AG08395 (cell line): ENCODE data around the gene WFDC6.

Experiments used
- DNase-seq: peaks from one replicate; pipeline ENCODE4 v3.0.0; 2012; ENCODE audit warnings: mixed read lengths, low spot score

WFDC6 gene

DNA sequence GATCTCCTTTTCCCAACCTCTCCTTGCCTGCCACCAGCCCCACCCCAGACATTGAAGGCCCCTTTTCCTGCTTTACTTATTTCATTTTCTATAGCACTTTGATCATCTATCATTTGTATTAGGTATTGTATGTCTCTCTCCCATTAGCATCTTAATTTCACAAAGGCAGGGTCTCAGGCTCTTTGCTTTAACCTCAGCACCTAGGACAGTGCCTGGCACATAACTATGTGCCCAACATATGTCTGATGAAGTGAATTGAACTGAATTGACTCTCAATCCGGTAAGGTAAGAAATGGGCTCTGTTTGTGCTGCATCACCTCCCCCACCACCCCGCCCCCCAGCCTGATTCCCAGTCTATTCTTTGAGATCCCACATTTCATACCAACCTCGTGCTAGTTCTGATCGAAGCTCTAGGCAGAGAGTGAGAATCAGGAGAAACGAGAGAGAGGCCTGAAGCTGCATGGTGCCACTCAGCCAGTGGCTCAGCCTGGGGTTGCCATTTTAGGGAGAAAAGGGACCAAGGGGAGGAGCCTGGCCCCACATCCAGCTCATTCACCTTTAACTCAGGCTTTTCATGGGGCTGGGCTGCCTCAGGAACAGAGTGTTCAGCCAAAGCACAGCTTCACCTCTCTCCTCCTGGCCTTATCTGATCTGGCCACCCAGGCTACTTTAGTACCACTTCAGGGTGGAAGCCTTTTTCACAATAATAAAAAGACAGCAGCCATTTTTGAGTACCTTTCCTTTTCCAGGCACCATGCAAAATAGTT is 24.0 kb downstream of the WFDC6 start, which contains the start of gene SPINT3:
Gene SPINT3 (minus strand): TSS at position 476 of the 767 bp plus-strand sequence. CDS start 14 bp downstream, at position 462.
- DNase-seq: no peak

GRCh38 chr20:45510242-45510862 is 28.9 kb downstream of the WFDC6 start:
- DNase-seq: no peak

- no peak for DNase-seq
These were observed 30.2 kb downstream of the WFDC6 start for GRCh38 chr20:45509091-45509490.

DNA sequence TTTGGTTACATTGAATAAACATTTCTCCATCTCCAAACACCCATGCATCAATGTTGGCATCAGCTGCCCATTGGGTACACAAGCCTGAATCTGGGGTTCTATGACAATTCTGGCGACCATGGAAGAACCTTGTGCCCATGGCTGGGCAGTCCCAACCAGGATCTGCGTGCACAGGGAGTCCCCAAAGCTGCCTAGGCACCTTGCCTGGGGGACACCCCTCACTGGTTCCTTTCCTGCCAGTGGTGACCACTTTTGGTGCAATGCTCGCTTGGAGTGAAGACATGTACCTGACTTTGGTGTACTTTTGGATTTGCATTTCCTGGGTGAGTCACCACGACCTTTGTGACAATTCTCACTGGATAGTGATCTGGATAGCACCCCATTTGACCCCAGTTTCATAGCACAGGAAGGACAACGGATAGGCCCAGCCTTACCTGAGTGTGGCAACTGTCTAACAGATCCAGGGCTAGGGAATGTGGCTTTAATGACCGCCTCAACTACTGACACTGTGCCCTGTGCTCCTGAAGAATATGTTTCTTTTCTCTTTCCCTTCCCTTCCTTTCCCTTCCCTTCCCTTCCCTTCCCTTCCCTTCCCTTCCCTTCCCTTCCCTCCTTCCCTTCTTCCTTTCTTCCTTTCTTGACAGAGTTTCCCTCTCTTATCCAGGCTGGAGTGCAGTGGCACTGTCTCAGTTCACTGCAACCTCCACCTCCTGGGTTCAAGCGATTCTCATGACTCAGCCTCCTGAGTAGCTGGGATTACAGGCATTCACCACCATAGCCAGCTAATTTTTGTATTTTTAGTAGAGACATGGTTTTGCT is 31.0 kb downstream of the WFDC6 start:
- no peak for DNase-seq

GRCh38 chr20:45507011-45507820 is 32.1 kb downstream of the WFDC6 start:
- DNase-seq: no peak

GRCh38 chr20:45506398-45506797 is 32.9 kb downstream of the WFDC6 start:
- no peak for DNase-seq

DNA sequence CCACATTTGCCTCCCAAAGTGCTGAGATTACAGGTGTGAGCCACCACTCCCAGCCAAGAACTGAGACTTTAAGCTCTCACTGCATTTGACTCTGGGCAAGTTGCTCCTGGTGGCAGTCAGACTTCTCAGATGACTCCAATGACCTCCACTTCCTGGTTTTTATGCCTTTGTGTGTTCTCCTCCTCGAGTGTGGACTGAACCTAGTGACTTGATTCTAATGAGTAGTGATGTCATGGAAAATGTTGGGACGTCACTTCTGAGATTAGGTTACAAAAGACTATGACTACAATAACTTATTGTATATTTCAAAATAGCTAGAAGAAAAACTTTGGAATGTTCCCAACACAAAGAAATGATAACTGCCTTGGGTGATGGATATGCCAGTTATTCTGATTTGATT is 35.9 kb downstream of the WFDC6 start:
- no peak for DNase-seq

DNA sequence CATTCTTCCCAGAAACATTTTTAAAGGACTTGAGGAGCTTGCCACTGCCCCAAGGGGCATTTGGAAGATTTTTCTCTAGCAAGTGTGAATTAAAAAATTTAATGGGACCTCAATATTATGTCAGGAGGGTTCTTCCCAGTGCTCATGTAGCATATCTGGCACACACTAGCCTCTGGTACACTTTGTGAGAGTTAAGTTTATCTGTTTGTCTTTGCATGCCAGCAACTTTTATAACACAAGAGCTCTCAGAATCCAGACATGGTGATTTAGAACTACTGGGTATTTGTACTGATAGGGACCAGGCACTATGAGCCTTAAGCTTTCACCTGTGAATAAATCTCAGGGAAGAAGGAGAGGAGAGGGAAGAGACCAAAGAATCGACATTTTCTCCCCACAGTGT is 36.7 kb downstream of the WFDC6 start:
- DNase-seq: no peak

GRCh38 chr20:45501600-45501999 is 37.7 kb downstream of the WFDC6 start:
- DNase-seq: no peak

DNA sequence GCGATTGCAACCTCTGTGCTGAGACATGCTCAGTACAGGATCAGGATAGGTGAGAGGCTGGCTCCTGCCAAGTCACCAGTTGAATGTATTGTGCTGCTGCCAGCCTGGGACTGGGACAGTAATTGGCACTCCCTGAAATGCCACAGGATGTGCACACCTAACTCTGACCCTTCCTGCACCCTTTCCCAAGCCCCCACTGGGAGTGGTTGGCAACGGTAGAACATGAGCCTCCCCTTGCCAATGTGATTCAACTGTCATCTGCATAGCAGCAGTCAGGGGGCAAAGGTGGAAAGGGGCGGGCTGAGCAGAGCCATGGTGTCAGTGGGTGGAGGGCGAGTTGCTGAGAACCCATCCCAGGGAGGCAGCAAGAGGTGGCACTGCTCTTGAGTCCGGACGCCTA is 39.3 kb downstream of the WFDC6 start:
- no peak for DNase-seq

DNA sequence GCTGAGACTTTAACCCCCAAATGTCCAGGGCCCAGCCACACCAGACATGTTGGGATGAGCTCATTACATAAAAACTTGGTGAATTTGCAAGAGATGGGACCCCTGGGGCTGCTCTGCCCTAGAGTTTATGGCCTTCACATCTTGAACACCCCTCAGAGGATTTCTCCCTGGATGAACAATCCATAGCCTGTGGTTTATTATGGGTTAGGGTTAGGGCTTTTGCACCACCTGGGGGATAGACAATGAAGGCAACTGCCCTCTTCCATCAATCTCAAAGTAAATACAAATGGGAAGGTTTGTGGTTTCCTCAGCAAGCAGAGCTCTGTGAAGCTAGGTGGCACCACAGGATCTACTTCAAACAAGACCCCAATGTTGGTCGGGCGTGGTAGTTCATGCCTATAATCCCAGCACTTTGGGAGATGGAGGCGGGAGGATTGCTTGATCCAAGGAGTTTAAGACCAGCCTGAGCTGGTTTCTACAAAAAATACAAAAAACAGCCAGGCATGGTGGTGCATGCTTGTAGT is 41.2 kb downstream of the WFDC6 start:
- no peak for DNase-seq

DNA sequence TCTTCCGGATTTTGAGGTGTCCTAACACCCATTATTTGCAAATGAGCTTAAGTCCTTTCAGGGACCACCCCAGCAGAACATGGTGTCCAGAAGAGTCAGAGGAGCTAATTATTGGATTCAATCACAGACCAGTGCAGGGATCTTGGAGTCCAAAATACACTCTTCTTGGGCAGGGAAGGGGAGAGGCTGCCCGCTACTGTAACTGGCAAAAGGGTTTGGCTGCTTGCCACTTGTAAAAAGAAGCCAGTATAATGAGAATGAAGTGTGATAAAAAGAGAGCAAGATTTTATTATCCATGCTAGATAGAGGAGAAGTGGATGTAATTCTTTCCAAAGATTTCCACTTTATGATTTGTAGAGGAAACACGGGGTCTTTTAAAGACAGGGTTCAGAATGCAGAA is 43.1 kb downstream of the WFDC6 start:
- DNase-seq: no peak

DNA sequence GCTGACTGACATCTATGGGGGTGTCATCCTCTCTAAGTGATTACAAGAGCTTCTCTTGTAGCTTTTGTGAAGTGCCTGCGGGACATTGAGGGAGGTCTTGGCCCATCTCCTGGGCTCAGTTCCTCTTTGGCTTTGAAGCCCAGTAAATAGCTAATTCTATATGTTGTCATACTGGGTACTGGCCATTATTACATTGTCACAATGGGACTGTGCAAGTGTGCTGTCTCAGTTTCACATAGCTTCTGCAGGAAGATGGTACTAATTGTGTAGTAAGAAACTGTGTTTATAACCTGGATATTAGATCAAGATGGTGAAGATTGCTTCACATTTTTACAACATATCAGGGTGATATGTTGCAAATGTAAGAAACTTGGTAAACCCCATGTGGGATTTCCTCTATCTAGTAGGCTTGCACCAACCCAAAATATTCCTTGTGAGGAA is 43.8 kb downstream of the WFDC6 start:
- DNase-seq: no peak

DNA sequence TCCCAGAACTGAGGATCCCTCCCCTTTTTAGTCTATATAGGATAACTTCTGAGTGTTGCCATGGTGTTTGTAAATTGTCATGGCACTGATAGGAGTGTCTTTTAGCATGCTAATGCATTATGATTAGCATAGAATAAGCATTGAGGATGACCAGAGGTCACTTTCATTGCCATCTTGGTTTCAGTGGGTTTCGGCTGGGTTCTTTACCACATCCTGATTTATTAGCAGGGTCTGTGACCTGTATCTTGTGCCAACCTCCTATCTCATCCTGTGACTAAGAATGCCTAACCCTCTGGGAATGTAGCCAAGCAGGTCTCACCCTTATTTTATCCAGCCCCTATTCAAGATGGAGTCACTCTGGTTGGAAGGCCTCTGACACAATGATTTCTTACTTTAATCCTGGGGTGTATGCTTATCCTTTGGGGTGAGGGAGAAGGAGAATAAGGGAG is 50.2 kb downstream of the WFDC6 start:
- no peak for DNase-seq

GRCh38 chr20:45487231-45487635 is 52.0 kb downstream of the WFDC6 start:
- DNase-seq: no peak

GRCh38 chr20:45485388-45485787 is 53.9 kb downstream of the WFDC6 start:
- no peak for DNase-seq

- DNase-seq: no peak
These were observed 54.6 kb downstream of the WFDC6 start for GRCh38 chr20:45484676-45485075.
